HCT116 (cell line): ENCODE measurements around the gene GOLM1.

ENCODE experiments used
- CBX3 ChIP-seq: IDR thresholded peaks from 2 replicates; pipeline ENCODE4 v1.6.1; 2012; ENCODE audit warnings: low read depth
- EGR1 ChIP-seq: IDR thresholded peaks from 2 replicates; pipeline ENCODE4 v1.6.1; 2012; ENCODE audit warnings: low read depth
- EZH2 ChIP-seq: fragments of 200-600 bp; sonication (generic); IDR thresholded peaks from 2 replicates; pipeline ENCODE4 v1.6.1; 2017; ENCODE audit warnings: antibody characterized with exemption, mixed run types
- FOSL1 ChIP-seq: IDR thresholded peaks from 2 replicates; pipeline ENCODE4 v1.6.1; 2012; ENCODE audit warnings: low read depth
- POLR2A ChIP-seq: IDR thresholded peaks from 2 replicates; pipeline ENCODE4 v1.7.0; 2011; ENCODE audit warnings: borderline replicate concordance; ENCODE audit not compliant: insufficient read depth, insufficient read length; ENCODE audit errors: extremely low read depth
- RAD21 ChIP-seq: IDR thresholded peaks from 2 replicates; pipeline ENCODE4 v1.6.1; 2012; ENCODE audit warnings: low read depth, mild to moderate bottlenecking
- SP1 ChIP-seq: IDR thresholded peaks from 2 replicates; pipeline ENCODE4 v1.6.1; 2012; ENCODE audit warnings: low read depth
- ZNF274 ChIP-seq: fragments of 200-500 bp; sonication (Bioruptor generic); IDR thresholded peaks from 2 replicates; pipeline ENCODE4 v1.6.1; 2014; ENCODE audit warnings: mild to moderate bottlenecking, low read depth, low read length, inconsistent platforms
- TF ChIP-seq, protein P1 (sequence below), 3 experiments: fragments of 200-600 bp in 1 of 3; sonication (generic) in 1 of 3; IDR thresholded peaks in 2 of 3; conservative IDR thresholded peaks in 1 of 3; 2 replicates each; pipeline ENCODE4 v1.5.1; 2012 to 2017; ENCODE audit warnings: low read depth in 2 of 3, low read length in 2 of 3, antibody characterized with exemption in 1 of 3, borderline replicate concordance in 1 of 3, control low read depth in 1 of 3, mild to moderate bottlenecking in 1 of 3, mixed read lengths in 1 of 3, mixed run types in 1 of 3, moderate library complexity in 1 of 3; ENCODE audit not compliant: insufficient read depth in 1 of 3

GRCh38 chr9:86046071-86046636 lies 53.2 kb downstream of the GOLM1 start:
- TF ChIP-seq SP1 (no peak), EZH2 (no peak), ZNF274 (no peak), CBX3 (no peak), EGR1 (no peak), POLR2A (no peak), FOSL1 (no peak), RAD21 (no peak)
- TF ChIP-seq, protein P1, sequence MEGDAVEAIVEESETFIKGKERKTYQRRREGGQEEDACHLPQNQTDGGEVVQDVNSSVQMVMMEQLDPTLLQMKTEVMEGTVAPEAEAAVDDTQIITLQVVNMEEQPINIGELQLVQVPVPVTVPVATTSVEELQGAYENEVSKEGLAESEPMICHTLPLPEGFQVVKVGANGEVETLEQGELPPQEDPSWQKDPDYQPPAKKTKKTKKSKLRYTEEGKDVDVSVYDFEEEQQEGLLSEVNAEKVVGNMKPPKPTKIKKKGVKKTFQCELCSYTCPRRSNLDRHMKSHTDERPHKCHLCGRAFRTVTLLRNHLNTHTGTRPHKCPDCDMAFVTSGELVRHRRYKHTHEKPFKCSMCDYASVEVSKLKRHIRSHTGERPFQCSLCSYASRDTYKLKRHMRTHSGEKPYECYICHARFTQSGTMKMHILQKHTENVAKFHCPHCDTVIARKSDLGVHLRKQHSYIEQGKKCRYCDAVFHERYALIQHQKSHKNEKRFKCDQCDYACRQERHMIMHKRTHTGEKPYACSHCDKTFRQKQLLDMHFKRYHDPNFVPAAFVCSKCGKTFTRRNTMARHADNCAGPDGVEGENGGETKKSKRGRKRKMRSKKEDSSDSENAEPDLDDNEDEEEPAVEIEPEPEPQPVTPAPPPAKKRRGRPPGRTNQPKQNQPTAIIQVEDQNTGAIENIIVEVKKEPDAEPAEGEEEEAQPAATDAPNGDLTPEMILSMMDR (IDR thresholded peaks at IDR 0.05 in 2 of 3, conservative IDR thresholded peaks at IDR 0.05 in 1 of 3; ENCODE audit: borderline replicate concordance in 1 of 3, insufficient read depth in 1 of 3, low read depth in 2 of 3, low read length in 2 of 3), result no peak
